Measurements from ENCODE around the gene GFRA4.

The GFRA4 gene

DNA sequence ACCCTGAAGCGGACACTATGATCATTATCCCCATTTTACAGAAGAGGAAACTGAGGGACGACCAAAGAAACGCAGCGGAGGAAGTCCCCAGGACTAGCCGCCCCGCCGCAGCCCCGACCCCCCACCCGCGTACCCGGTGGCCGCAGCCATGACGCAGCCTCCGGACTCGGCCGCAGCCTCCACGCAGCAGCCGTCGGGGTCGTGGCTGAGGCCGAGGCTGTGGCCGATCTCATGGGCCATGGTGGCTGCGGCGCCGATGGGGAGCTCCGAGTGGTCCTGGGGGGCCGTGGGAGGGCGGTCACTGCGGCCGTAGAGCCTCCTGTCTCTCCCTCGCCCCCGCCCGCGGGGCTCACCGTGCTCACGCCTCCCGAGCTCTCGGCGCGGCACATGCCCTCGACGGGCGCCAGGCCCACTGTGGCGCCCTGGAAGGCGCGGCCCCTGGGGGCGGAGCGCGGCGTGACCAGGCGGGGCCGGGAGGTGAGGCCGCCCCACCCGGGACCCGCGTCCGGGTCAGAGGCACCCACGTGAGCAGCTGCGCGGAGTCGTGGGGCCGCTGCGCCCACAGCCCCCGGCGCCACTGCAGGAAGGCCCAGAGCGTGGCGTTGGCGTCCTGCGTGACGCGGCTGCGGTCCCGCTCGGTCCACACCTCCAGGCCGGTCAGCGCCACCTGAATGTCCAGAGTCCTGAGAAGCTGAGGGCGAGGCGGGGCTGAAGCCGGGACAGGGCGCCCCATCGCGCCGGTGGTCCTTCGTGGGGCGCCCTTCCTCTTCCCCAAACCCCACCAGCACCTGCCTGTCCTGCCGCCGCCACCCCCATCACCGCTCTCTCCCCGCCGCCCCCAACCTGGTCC lies 10.2 kb upstream of the GFRA4 start:
- Histone ChIP-seq H3K4me1 (no peaks in the 10 kb centered on the region), H3K36me3 (no peaks in the 10 kb centered on the region), H3K27me3 (peaks cover 51% of the 10 kb centered on the region), H3K9me3 (no peaks in the 10 kb centered on the region), H3K4me3 (ENCODE audit: low read depth, low read length) (no peak overlapping the region)
- DNase-seq = no peak
- TF ChIP-seq, protein P1, sequence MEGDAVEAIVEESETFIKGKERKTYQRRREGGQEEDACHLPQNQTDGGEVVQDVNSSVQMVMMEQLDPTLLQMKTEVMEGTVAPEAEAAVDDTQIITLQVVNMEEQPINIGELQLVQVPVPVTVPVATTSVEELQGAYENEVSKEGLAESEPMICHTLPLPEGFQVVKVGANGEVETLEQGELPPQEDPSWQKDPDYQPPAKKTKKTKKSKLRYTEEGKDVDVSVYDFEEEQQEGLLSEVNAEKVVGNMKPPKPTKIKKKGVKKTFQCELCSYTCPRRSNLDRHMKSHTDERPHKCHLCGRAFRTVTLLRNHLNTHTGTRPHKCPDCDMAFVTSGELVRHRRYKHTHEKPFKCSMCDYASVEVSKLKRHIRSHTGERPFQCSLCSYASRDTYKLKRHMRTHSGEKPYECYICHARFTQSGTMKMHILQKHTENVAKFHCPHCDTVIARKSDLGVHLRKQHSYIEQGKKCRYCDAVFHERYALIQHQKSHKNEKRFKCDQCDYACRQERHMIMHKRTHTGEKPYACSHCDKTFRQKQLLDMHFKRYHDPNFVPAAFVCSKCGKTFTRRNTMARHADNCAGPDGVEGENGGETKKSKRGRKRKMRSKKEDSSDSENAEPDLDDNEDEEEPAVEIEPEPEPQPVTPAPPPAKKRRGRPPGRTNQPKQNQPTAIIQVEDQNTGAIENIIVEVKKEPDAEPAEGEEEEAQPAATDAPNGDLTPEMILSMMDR (IDR thresholded peaks at IDR 0.05; ENCODE audit: low read depth, low read length) = no peak

- Histone ChIP-seq H3K4me1 (no peaks in the 10 kb centered on the region), H3K4me3 (ENCODE audit: low read depth, low read length) (no peak overlapping the region), H3K36me3 (no peaks in the 10 kb centered on the region), H3K9me3 (no peaks in the 10 kb centered on the region), H3K27me3 (peaks cover 51% of the 10 kb centered on the region)
- TF ChIP-seq, protein P1 (IDR thresholded peaks at IDR 0.05; ENCODE audit: low read depth, low read length) = no peak
- no peak for DNase-seq
Observed at GRCh38 chr20:3672547-3673171, 9.5 kb upstream of the GFRA4 start.

DNA sequence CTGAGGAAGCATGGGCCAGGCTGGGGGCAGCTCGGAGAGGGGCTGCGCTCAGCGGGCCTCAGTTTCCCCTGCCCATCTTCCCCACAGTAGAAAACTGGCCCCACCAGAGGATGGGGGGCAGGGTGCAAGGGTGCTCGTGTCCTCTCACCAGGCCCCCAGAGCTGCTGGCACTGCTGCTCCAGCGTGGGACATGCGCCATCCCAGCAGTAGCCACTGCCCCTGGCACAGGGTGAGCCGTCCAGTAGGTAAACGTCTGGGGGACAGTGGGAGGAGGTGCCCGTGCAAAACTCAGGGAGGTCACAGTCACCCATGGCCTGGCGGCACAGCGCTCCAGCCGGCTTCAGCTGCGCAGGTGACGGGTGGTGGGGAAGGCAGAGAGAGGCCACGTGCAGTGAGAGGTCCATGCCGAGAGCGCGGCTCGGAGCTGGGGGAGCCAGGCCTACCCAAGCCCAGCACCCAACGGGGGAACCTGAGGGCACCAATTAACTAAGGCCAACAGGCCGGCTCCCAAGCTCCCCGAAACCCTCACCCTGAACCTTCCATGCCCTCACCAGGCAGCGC lies 8.9 kb upstream of the GFRA4 start:
- H3K27me3 ChIP-seq = peaks cover 51% of the 10 kb centered on the region
- DNase-seq = no peak
- no peaks in the 10 kb centered on the region for H3K4me1 ChIP-seq
- H3K36me3 ChIP-seq = no peaks in the 10 kb centered on the region
- no peak overlapping the region for H3K4me3 ChIP-seq (ENCODE audit: low read depth, low read length)
- TF ChIP-seq, protein P1 (IDR thresholded peaks at IDR 0.05; ENCODE audit: low read depth, low read length) = no peak
- H3K9me3 ChIP-seq = no peaks in the 10 kb centered on the region

- no peak for DNase-seq
- no peaks in the 10 kb centered on the region for H3K36me3 ChIP-seq
- H3K4me3 ChIP-seq (ENCODE audit: low read depth, low read length) = no peak overlapping the region
- TF ChIP-seq, protein P1 (IDR thresholded peaks at IDR 0.05; ENCODE audit: low read depth, low read length) = no peak
- no peaks in the 10 kb centered on the region for H3K9me3 ChIP-seq
- H3K27me3 ChIP-seq = peaks cover 45% of the 10 kb centered on the region
- H3K4me1 ChIP-seq = no peaks in the 10 kb centered on the region; the same call in 1 of the 2 replicates
Observed at GRCh38 chr20:3670945-3671344, 7.7 kb upstream of the GFRA4 start.

DNA sequence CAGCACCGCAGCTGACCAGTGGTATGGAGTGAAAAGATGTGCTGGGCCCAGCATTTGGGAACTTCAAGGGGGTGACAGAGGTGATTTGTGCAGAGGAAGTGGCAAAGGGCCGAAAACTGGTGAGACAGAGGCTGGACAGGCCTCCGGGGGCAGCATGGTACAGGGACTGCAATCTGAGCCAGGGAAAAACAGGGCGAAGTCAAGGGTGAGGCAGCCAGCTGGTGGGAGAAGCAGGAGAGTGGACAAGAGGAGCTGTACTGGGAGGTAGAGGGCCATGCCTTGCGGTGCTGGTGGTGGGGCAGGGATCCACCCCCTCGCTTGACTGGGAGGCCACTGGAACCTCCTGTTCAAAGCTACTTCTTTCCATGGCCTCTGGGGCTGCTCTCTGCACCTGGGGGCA lies 7.3 kb upstream of the GFRA4 start:
- Histone ChIP-seq H3K36me3 (no peaks in the 10 kb centered on the region), H3K4me1 (no peaks in the 10 kb centered on the region; the same call in 1 of the 2 replicates), H3K27me3 (peaks cover 41% of the 10 kb centered on the region), H3K4me3 (ENCODE audit: low read depth, low read length) (no peak overlapping the region), H3K9me3 (no peaks in the 10 kb centered on the region)
- DNase-seq = no peak
- TF ChIP-seq, protein P1 (IDR thresholded peaks at IDR 0.05; ENCODE audit: low read depth, low read length) = no peak; the same call in 1 of the 2 replicates
